GM12891 (cell line): ENCODE results near the gene CNGB1.

Experiments
- DNase-seq: peaks from one replicate; pipeline ENCODE4 v3.0.0; 2011; ENCODE audit warnings: low spot score; ENCODE audit not compliant: insufficient read length
- FAIRE-seq: peaks from 2 replicates; lab custom pipeline; 2011; peaks lifted over from hg19 to GRCh38; lab: Jason Lieb, UNC
- PAX5 ChIP-seq: IDR thresholded peaks from 2 replicates; pipeline ENCODE4 v1.6.1; 2011; ENCODE audit warnings: low read length, moderate library complexity, mild to moderate bottlenecking; ENCODE audit not compliant: insufficient read depth, severe bottlenecking
- POLR2A ChIP-seq: IDR thresholded peaks from 2 replicates; pipeline ENCODE4 v1.6.1; 2011; ENCODE audit warnings: low read depth, low read length, control low read depth
- POLR2AphosphoS5 ChIP-seq: IDR thresholded peaks from 2 replicates; pipeline ENCODE4 v1.6.1; 2011; ENCODE audit warnings: low read depth, low read length, control low read depth
- POU2F2 ChIP-seq: IDR thresholded peaks from 2 replicates; pipeline ENCODE4 v1.6.1; 2011; ENCODE audit warnings: low read depth, mild to moderate bottlenecking, control low read depth, low read length, moderate library complexity
- SPI1 ChIP-seq: IDR thresholded peaks from 2 replicates; pipeline ENCODE4 v1.6.1; 2011; ENCODE audit warnings: low read depth, low read length, control low read depth
- TAF1 ChIP-seq: IDR thresholded peaks from 2 replicates; pipeline ENCODE4 v1.6.1; 2011; ENCODE audit warnings: low read depth, low read length, control low read depth

The CNGB1 gene

GRCh38 chr16:57956270-57956808 is 14.6 kb downstream of the CNGB1 start:
- TF ChIP-seq POLR2A (no peak), SPI1 (no peak), POLR2AphosphoS5 (no peak), TAF1 (no peak), PAX5 (no peak), POU2F2 (no peak)
- FAIRE-seq (no peak), DNase-seq (no peak)

GRCh38 chr16:57955572-57956188 is 15.2 kb downstream of the CNGB1 start:
- TF ChIP-seq POLR2A (no peak), PAX5 (no peak), POU2F2 (no peak)
- FAIRE-seq: no peak
- DNase-seq: no peak

GRCh38 chr16:57953857-57954256 is 17.1 kb downstream of the CNGB1 start:
- DNase-seq: no peak
- FAIRE-seq: no peak
- no peak for TF ChIP-seq TAF1
- TF ChIP-seq POLR2AphosphoS5: no peak
- TF ChIP-seq SPI1: no peak
- TF ChIP-seq PAX5: no peak
- TF ChIP-seq POLR2A: no peak
- no peak for TF ChIP-seq POU2F2

GRCh38 chr16:57952909-57953308 is 18.0 kb downstream of the CNGB1 start:
- FAIRE-seq (no peak), DNase-seq (no peak)
- TF ChIP-seq PAX5 (no peak), POLR2AphosphoS5 (no peak), POU2F2 (no peak), SPI1 (no peak), POLR2A (no peak), TAF1 (no peak)

- FAIRE-seq: no peak
- no peak for DNase-seq
- TF ChIP-seq TAF1 (no peak), POLR2AphosphoS5 (no peak), SPI1 (no peak), PAX5 (no peak), POLR2A (no peak), POU2F2 (no peak)
These were observed 19.5 kb downstream of the CNGB1 start for GRCh38 chr16:57951204-57951960.

- DNase-seq: no peak
- TF ChIP-seq TAF1: no peak
- no peak for TF ChIP-seq POLR2AphosphoS5
- TF ChIP-seq SPI1: no peak
- no peak for TF ChIP-seq POU2F2
- TF ChIP-seq PAX5: no peak
- TF ChIP-seq POLR2A: no peak
- no peak for FAIRE-seq
These were observed 20.5 kb downstream of the CNGB1 start for GRCh38 chr16:57950382-57950781.

- no peak for DNase-seq
- FAIRE-seq: no peak
- TF ChIP-seq POU2F2: no peak
- no peak for TF ChIP-seq PAX5
- TF ChIP-seq TAF1: no peak
- no peak for TF ChIP-seq POLR2AphosphoS5
- TF ChIP-seq SPI1: no peak
- no peak for TF ChIP-seq POLR2A
These were observed 21.2 kb downstream of the CNGB1 start for GRCh38 chr16:57949595-57950238.

GRCh38 chr16:57949013-57949412 is 21.9 kb downstream of the CNGB1 start:
- TF ChIP-seq POU2F2 (no peak), POLR2A (no peak), SPI1 (no peak), POLR2AphosphoS5 (no peak), PAX5 (no peak)
- FAIRE-seq: no peak
- DNase-seq: no peak

GRCh38 chr16:57948027-57948426 is 22.9 kb downstream of the CNGB1 start:
- FAIRE-seq (no peak), DNase-seq (no peak)
- TF ChIP-seq POLR2A (no peak), POLR2AphosphoS5 (no peak)
